ENCODE data around the gene PCBP3.

- no peak for TF ChIP-seq CTCF (IDR thresholded peaks at IDR 0.05; ENCODE audit: insufficient read depth, low read length)
- no peak for TF ChIP-seq GABPA (IDR thresholded peaks at IDR 0.05; ENCODE audit: low read depth)
- TF ChIP-seq REST (IDR thresholded peaks at IDR 0.05; ENCODE audit: insufficient replicate concordance, low read depth) = no peak
- TF ChIP-seq POLR2AphosphoS5 (IDR thresholded peaks at IDR 0.05; ENCODE audit: low read depth) = no peak
- no peak for TF ChIP-seq SPI1 (IDR thresholded peaks at IDR 0.05; ENCODE audit: borderline replicate concordance, low read depth)
Measured at GRCh38 chr21:45962531-45963231, 319.2 kb downstream of the PCBP3 start.
